Mesothelial cell of epicardium (in vitro differentiated cells): ENCODE results near the gene AP1B1. TPM values are rescaled to one million over a fixed set of nuclear protein-coding genes. Genes with fewer than 3 reads are reported as not detected.

ENCODE experiments used
- DNase-seq, 2 experiments: peaks; one replicate each; pipeline ENCODE4 v3.0.0; 2021; ENCODE audit warnings: low spot score in 2 of 2; ENCODE audit not compliant: unreplicated experiment in 2 of 2
- H3K27ac Mint-ChIP-seq: 2 replicates; pipeline ENCODE4 v1.8.0; 2021; ENCODE audit warnings: mixed read lengths
- H3K27me3 Mint-ChIP-seq: 2 replicates; pipeline ENCODE4 v1.8.0; 2021; ENCODE audit warnings: low read depth, mixed read lengths
- H3K36me3 Mint-ChIP-seq: 2 replicates; pipeline ENCODE4 v1.8.0; 2021; ENCODE audit warnings: mixed read lengths
- H3K4me1 Mint-ChIP-seq: 2 replicates; pipeline ENCODE4 v1.8.0; 2021; ENCODE audit warnings: mixed read lengths
- H3K4me3 Mint-ChIP-seq: 2 replicates; pipeline ENCODE4 v1.8.0; 2021; ENCODE audit warnings: mild to moderate bottlenecking, moderate library complexity, mixed read lengths
- H3K9me3 Mint-ChIP-seq: 2 replicates; pipeline ENCODE4 v1.8.0; 2021; ENCODE audit warnings: mixed read lengths
- microRNA-seq: library from miRNA; unstranded; fragments of <30 nt; microRNA quantifications from one replicate; pipeline ENCODE4 v1.2.0, GENCODE V29; 2021; ENCODE audit warnings: inconsistent platforms, mixed read lengths
- total RNA-seq: library from RNA; stranded (reverse); gene quantifications from 3 replicates; pipeline ENCODE4 v1.2.1, GENCODE V29; 2021
- TF ChIP-seq, protein P1 (sequence below): fragments of 200-600 bp; sonication (generic); IDR thresholded peaks from one replicate; pipeline ENCODE4 v1.5.0; 2021; ENCODE audit warnings: antibody characterized with exemption; ENCODE audit not compliant: unreplicated experiment

AP1B1 gene
- total RNA-seq, 1 donor from 2014 or later, result 43.9 TPM

DNA sequence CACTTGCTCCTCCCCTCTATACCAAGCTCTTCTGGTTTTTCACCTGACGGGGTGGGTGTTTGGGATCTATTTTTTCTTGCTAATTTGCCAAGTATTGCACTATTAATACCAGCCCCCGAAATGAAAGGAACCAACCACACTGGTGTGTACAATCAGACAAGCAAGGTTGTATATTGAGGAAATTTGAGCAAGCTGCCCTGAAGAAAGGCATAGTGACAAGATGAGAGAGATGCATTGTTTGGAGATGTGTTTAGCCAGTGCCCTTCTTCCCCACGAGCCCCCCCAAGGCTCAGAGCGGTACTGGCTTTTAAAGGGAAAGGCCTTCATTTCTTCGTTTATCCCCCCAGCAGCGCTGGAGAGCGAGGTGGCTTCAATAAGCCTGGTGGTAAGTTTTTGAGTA, 97.2 kb downstream of the AP1B1 start:
- DNase-seq, result no peak
- TF ChIP-seq, protein P1, sequence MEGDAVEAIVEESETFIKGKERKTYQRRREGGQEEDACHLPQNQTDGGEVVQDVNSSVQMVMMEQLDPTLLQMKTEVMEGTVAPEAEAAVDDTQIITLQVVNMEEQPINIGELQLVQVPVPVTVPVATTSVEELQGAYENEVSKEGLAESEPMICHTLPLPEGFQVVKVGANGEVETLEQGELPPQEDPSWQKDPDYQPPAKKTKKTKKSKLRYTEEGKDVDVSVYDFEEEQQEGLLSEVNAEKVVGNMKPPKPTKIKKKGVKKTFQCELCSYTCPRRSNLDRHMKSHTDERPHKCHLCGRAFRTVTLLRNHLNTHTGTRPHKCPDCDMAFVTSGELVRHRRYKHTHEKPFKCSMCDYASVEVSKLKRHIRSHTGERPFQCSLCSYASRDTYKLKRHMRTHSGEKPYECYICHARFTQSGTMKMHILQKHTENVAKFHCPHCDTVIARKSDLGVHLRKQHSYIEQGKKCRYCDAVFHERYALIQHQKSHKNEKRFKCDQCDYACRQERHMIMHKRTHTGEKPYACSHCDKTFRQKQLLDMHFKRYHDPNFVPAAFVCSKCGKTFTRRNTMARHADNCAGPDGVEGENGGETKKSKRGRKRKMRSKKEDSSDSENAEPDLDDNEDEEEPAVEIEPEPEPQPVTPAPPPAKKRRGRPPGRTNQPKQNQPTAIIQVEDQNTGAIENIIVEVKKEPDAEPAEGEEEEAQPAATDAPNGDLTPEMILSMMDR, result no peak
- peaks cover 55% of the 10 kb centered on the region for H3K36me3 Mint-ChIP-seq
- no peaks in the 10 kb centered on the region for H3K4me1 Mint-ChIP-seq
- H3K4me3 Mint-ChIP-seq, result no peak overlapping the region
- no peaks in the 10 kb centered on the region for H3K27me3 Mint-ChIP-seq
- no peak overlapping the region for H3K27ac Mint-ChIP-seq
- H3K9me3 Mint-ChIP-seq, result no peaks in the 10 kb centered on the region

DNA sequence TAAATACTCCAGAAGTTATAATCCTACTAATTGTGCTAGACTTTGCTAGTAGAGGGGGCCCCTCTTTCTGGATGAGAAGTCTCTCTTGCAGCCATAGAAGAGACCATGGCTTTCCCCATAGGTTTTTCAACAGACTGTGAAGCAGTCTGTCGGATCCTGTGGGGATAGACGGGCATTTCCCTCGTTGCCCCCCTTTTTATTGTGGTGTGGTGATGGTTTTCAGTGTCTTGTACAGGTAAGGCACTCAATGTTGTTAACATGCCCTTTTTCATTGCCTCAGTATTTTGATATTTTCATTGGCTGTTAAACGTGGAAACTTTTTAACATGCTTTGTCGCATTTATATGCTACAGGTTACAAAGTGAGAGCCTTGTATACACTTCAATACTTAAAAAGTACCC, 98.3 kb downstream of the AP1B1 start:
- Mint-ChIP-seq H3K36me3 (peaks cover 55% of the 10 kb centered on the region), H3K9me3 (no peaks in the 10 kb centered on the region)

DNA sequence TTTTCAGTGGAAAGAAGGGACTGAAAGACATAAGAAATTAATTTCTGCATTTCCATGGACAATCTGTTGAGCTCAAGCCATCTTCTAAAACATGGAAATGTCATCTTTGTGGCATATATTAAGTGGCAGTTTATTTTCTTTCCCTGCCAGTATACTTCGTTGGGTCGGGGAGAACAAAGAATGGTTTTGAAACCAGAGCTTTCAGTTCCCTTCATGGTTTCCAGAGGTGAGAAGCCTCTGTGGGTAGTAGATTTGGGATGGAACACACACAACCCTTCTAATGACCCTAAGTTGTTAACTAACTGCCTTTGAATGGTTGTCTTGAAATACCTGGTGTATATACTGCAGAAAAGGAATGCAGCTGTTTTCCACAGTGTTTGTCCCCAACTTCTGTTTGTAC, 99.5 kb downstream of the AP1B1 start:
- TF ChIP-seq, protein P1, result no peak
- Mint-ChIP-seq H3K36me3 (peaks cover 60% of the 10 kb centered on the region), H3K27me3 (no peaks in the 10 kb centered on the region), H3K9me3 (no peaks in the 10 kb centered on the region), H3K4me3 (no peak overlapping the region), H3K4me1 (no peaks in the 10 kb centered on the region), H3K27ac (no peak overlapping the region)
- no peak for DNase-seq

More for the DNA sequence above, 98.3 kb downstream of the AP1B1 start:
- no peak overlapping the region for H3K4me3 Mint-ChIP-seq
- no peaks in the 10 kb centered on the region for H3K4me1 Mint-ChIP-seq
- H3K27me3 Mint-ChIP-seq, result no peaks in the 10 kb centered on the region
- no peak for DNase-seq
- no peak overlapping the region for H3K27ac Mint-ChIP-seq
- TF ChIP-seq, protein P1, result no peak

DNA sequence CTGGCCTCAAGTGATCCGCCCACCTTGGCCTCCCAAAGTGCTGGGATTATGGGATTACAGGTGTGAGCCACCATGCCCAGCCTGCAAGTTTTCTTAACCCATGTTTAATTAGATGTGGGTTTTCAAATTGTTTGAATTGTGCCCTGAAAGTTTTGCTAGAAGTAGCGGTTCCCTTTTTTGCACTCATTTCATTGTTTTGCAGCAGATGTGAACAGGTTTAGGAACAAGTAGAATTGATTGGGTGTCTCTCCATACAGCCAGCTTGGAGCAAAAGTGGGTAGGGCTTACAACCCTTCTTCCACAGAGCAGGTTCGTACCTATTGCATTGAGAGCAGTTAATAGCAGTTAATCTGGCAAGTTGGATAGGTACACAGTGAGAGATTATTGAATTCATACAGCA, 104.2 kb downstream of the AP1B1 start:
- no peak overlapping the region for H3K4me3 Mint-ChIP-seq
- H3K9me3 Mint-ChIP-seq, result no peaks in the 10 kb centered on the region
- peaks cover 62% of the 10 kb centered on the region for H3K36me3 Mint-ChIP-seq
- no peak for DNase-seq
- H3K27me3 Mint-ChIP-seq, result no peaks in the 10 kb centered on the region
- no peaks in the 10 kb centered on the region for H3K4me1 Mint-ChIP-seq
- TF ChIP-seq, protein P1, result no peak
- no peak overlapping the region for H3K27ac Mint-ChIP-seq

DNA sequence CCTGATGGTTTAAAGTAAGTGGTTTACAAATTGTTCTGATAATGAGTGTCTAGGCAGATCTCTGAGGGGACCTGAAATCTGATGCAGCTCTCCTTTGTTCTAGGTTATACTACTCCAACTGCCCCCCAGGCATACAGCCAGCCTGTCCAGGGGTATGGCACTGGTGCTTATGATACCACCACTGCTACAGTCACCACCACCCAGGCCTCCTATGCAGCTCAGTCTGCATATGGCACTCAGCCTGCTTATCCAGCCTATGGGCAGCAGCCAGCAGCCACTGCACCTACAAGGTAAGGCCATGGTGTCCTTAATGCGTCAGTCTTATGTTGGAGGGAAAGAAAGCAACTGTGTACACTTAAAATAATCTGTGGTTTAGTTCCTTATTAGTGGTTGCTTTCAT, 110.4 kb downstream of the AP1B1 start:
- Mint-ChIP-seq H3K4me1 (peaks cover 21% of the 10 kb centered on the region), H3K4me3 (no peak overlapping the region), H3K27ac (no peak overlapping the region), H3K9me3 (no peaks in the 10 kb centered on the region), H3K27me3 (no peaks in the 10 kb centered on the region), H3K36me3 (peaks cover 67% of the 10 kb centered on the region)
- TF ChIP-seq, protein P1, result no peak
- DNase-seq, result no peak

Small RNA genes lying within 50 kb of the gene (microRNA-seq; reads per million reads assigned to microRNA genes)
- gene MIR3653, result 18.5 reads per million, percentile 42 among the genes with 10 or more reads in this experiment

Other genes with a start within 250 kb of the AP1B1 start
- 15.7 to 18.1 TPM (median 17.6 TPM) in 3 replicates for gene EMID1, start 182.7 kb downstream of the AP1B1 start, total RNA-seq
- gene RHBDD3, start 120.6 kb downstream of the AP1B1 start, total RNA-seq, result 55.9 to 59.6 TPM (median 58.0 TPM) in 3 replicates
- 364 to 381 TPM (median 379 TPM) in 3 replicates for gene EWSR1, start 120.3 kb downstream of the AP1B1 start, total RNA-seq
- gene GAS2L1, start 81.9 kb downstream of the AP1B1 start, total RNA-seq, result 13.4 to 14.6 TPM (median 13.6 TPM) in 3 replicates
- 2.5 to 3.8 TPM (median 3.1 TPM) in 3 replicates for gene RASL10A, start 72.9 kb downstream of the AP1B1 start, total RNA-seq
- 0.29 to 0.63 TPM (median 0.54 TPM) in 3 replicates for gene RFPL1, start 50.0 kb upstream of the AP1B1 start, total RNA-seq
- gene NEFH, start 91.6 kb upstream of the AP1B1 start, total RNA-seq, result 3.4 to 4.3 TPM (median 3.5 TPM) in 3 replicates
- 44.8 to 59.6 TPM (median 47.8 TPM) in 3 replicates for gene THOC5, start 165.2 kb upstream of the AP1B1 start, total RNA-seq
- gene NIPSNAP1, start 192.5 kb upstream of the AP1B1 start, total RNA-seq, result 134 to 138 TPM (median 137 TPM) in 3 replicates
- 41.8 to 42.1 TPM (median 42.0 TPM) in 3 replicates for gene NF2, start 215.1 kb upstream of the AP1B1 start, total RNA-seq